ENCODE measurements around the gene LINS1.
A peak's percentile ranks its signal among the peaks of the same experiment; 100 is the strongest.

LINS1 gene

DNA sequence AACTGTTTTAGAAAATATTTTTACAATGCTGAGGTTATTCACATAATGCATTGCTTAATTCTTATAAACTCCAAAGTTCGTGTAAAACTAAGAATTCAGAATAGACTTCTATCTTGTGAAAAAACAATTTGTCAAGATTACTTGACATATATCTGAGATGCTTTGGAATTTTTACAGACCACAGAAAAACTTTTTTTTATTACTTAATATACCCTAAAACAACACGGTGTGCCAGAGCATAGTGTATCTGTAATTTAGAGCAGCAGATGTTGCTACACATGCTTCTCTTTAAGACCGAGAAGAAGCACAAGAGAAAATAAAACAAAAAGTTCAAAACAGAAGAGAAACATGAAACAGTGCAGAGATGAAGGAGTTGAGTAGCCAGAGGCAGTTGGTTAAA is 26.8 kb upstream of the LINS1 start:
- no peak for FAIRE-seq
- TF ChIP-seq POLR2A (IDR thresholded peaks at IDR 0.05; ENCODE audit: low read depth, low read length): no peak
- no peak for TF ChIP-seq TAF1 (IDR thresholded peaks at IDR 0.05; ENCODE audit: borderline replicate concordance, low read depth, low read length)
- TF ChIP-seq POLR2AphosphoS5 (IDR thresholded peaks at IDR 0.05; ENCODE audit: low read depth, low read length): no peak
- DNase-seq (ENCODE audit: insufficient read length): no peak

GRCh38 chr15:100627789-100628395 is 25.9 kb upstream of the LINS1 start:
- no peak for DNase-seq (ENCODE audit: insufficient read length)
- TF ChIP-seq POLR2A (IDR thresholded peaks at IDR 0.05; ENCODE audit: low read depth, low read length) (no peak), TAF1 (IDR thresholded peaks at IDR 0.05; ENCODE audit: borderline replicate concordance, low read depth, low read length) (no peak), POLR2AphosphoS5 (IDR thresholded peaks at IDR 0.05; ENCODE audit: low read depth, low read length) (no peak)
- peak; percentile 98 for FAIRE-seq

- DNase-seq (ENCODE audit: insufficient read length) (no peak), FAIRE-seq (no peak)
- TF ChIP-seq POLR2A (IDR thresholded peaks at IDR 0.05; ENCODE audit: low read depth, low read length) (no peak), TAF1 (IDR thresholded peaks at IDR 0.05; ENCODE audit: borderline replicate concordance, low read depth, low read length) (no peak), POLR2AphosphoS5 (IDR thresholded peaks at IDR 0.05; ENCODE audit: low read depth, low read length) (no peak)
Observed at GRCh38 chr15:100623301-100623700, 21.3 kb upstream of the LINS1 start.

- DNase-seq (ENCODE audit: insufficient read length): no peak
- TF ChIP-seq TAF1 (IDR thresholded peaks at IDR 0.05; ENCODE audit: borderline replicate concordance, low read depth, low read length) (no peak), POLR2A (IDR thresholded peaks at IDR 0.05; ENCODE audit: low read depth, low read length) (no peak), POLR2AphosphoS5 (IDR thresholded peaks at IDR 0.05; ENCODE audit: low read depth, low read length) (no peak)
- no peak for FAIRE-seq
Observed at GRCh38 chr15:100616700-100617099, 14.7 kb upstream of the LINS1 start.

DNA sequence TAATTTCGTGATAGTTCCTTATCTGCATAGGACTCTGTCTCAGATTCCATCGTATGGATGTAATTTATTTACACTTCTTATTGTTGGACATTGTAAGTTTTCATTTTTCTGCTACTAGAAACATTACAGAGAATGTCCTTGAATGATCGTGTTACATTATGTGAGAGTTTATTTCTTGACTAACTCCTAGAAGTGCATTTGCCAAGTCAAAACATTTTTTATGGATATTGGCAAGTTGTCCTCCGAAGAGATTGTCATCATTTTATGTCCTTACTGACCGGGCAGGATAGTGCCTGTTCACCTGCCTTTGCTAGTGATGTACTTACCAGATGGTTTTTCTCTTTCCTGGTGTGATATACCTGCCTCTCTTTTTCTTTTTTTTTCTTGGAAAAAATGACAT is 13.8 kb upstream of the LINS1 start:
- FAIRE-seq: no peak
- no peak for TF ChIP-seq POLR2AphosphoS5 (IDR thresholded peaks at IDR 0.05; ENCODE audit: low read depth, low read length)
- no peak for TF ChIP-seq POLR2A (IDR thresholded peaks at IDR 0.05; ENCODE audit: low read depth, low read length)
- TF ChIP-seq TAF1 (IDR thresholded peaks at IDR 0.05; ENCODE audit: borderline replicate concordance, low read depth, low read length): no peak
- DNase-seq (ENCODE audit: insufficient read length): no peak

DNA sequence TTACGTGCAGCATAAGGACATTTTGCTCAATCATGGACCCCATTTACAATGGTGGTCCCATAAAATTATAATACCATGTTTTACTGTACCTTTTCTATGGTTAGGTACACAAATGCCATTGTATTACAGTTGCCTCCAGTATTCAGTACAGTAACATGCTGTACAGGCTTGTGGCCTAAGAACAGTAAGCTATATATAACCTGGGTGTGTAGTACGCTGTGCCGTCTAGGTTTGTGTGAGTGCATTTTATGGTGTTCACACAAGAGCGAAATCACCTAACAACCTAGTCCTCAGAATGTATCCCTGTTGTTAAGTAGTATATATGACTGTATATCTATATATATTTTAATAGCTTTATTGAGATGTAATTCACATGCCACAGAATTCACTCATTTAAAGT is 12.9 kb upstream of the LINS1 start:
- FAIRE-seq (no peak), DNase-seq (ENCODE audit: insufficient read length) (no peak)
- no peak for TF ChIP-seq TAF1 (IDR thresholded peaks at IDR 0.05; ENCODE audit: borderline replicate concordance, low read depth, low read length)
- no peak for TF ChIP-seq POLR2A (IDR thresholded peaks at IDR 0.05; ENCODE audit: low read depth, low read length)
- no peak for TF ChIP-seq POLR2AphosphoS5 (IDR thresholded peaks at IDR 0.05; ENCODE audit: low read depth, low read length)

- DNase-seq (ENCODE audit: insufficient read length) (no peak), FAIRE-seq (no peak)
- no peak for TF ChIP-seq POLR2AphosphoS5 (IDR thresholded peaks at IDR 0.05; ENCODE audit: low read depth, low read length)
- TF ChIP-seq TAF1 (IDR thresholded peaks at IDR 0.05; ENCODE audit: borderline replicate concordance, low read depth, low read length): no peak
- TF ChIP-seq POLR2A (IDR thresholded peaks at IDR 0.05; ENCODE audit: low read depth, low read length): no peak
Observed at GRCh38 chr15:100614336-100614735, 12.4 kb upstream of the LINS1 start.

GRCh38 chr15:100613208-100613607 is 11.2 kb upstream of the LINS1 start:
- DNase-seq (ENCODE audit: insufficient read length) (no peak), FAIRE-seq (no peak)
- no peak for TF ChIP-seq TAF1 (IDR thresholded peaks at IDR 0.05; ENCODE audit: borderline replicate concordance, low read depth, low read length)
- TF ChIP-seq POLR2AphosphoS5 (IDR thresholded peaks at IDR 0.05; ENCODE audit: low read depth, low read length): no peak
- TF ChIP-seq POLR2A (IDR thresholded peaks at IDR 0.05; ENCODE audit: low read depth, low read length): no peak

- FAIRE-seq (no peak), DNase-seq (ENCODE audit: insufficient read length) (no peak)
- TF ChIP-seq POLR2A (IDR thresholded peaks at IDR 0.05; ENCODE audit: low read depth, low read length): no peak
Observed at GRCh38 chr15:100612539-100612938, 10.6 kb upstream of the LINS1 start.

- FAIRE-seq: peak; percentile 62
- TF ChIP-seq TAF1 (IDR thresholded peaks at IDR 0.05; ENCODE audit: borderline replicate concordance, low read depth, low read length): peak; percentile 17; the same call in 1 of the 2 replicates
- TF ChIP-seq POLR2A (IDR thresholded peaks at IDR 0.05; ENCODE audit: low read depth, low read length): no peak; the same call in 1 of the 2 replicates
- TF ChIP-seq POLR2AphosphoS5 (IDR thresholded peaks at IDR 0.05; ENCODE audit: low read depth, low read length): peak; percentile 49; the same call in 1 of the 2 replicates
- DNase-seq (ENCODE audit: insufficient read length): peak; percentile 21
Observed at GRCh38 chr15:100602823-100603393, 924 bp upstream of the LINS1 start.

DNA sequence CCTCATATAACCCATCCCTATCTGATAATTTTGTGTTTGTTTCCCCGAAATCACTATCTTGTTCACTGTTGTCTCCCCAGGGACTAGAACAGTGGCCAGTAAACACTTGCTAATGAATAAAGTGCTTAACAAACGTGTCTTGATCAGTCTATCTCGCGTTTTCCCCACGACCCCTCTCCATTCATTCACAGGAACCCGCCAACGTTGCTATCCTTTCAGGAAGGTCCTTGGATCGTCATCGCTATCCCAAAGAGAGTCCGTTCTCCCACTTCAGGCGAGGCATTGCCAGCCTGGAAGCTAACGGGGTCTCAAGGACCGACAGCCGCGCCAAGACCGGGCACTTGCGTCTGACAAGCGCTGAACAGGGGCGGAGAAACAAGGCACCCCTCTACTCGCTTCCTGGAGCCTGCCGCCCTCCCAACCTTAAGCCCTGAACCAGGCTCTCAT is 344 bp downstream of the LINS1 start:
- FAIRE-seq (no peak), DNase-seq (ENCODE audit: insufficient read length) (no peak)
- TF ChIP-seq POLR2A (IDR thresholded peaks at IDR 0.05; ENCODE audit: low read depth, low read length): no peak
- TF ChIP-seq POLR2AphosphoS5 (IDR thresholded peaks at IDR 0.05; ENCODE audit: low read depth, low read length): no peak
- no peak for TF ChIP-seq TAF1 (IDR thresholded peaks at IDR 0.05; ENCODE audit: borderline replicate concordance, low read depth, low read length)

DNA sequence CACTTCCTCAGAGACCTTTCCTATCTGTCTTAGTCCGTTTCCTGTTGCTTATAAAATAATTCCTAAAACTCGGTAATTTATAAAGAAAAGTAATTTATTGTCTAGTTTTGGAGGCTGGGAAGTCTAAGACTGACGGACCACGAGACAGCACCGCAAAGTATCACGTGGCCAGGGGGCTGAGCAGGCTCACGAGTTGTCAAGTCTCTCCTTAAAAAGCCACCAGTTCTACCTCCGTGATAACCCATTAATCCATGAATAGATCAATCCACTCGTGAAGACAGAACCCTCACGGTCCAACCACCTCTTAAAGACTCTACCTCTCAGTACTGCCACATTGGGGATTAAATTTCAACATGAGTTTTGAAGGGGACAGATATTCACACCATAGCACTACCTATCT is 821 bp downstream of the LINS1 start:
- TF ChIP-seq POLR2AphosphoS5 (IDR thresholded peaks at IDR 0.05; ENCODE audit: low read depth, low read length) (no peak), POLR2A (IDR thresholded peaks at IDR 0.05; ENCODE audit: low read depth, low read length) (no peak), TAF1 (IDR thresholded peaks at IDR 0.05; ENCODE audit: borderline replicate concordance, low read depth, low read length) (no peak)
- DNase-seq (ENCODE audit: insufficient read length) (no peak), FAIRE-seq (no peak)
